K562 (cell line): ENCODE results near the gene DNAJB12. TPM values are rescaled to one million over a fixed set of nuclear protein-coding genes. Genes with fewer than 3 reads are reported as not detected.

Experiments
- ARID3B ChIP-seq: fragments of 250-450 bp; sonication (Bioruptor Pico); IDR thresholded peaks from 2 replicates; pipeline ENCODE4 v1.4.0; 2020; ENCODE audit warnings: borderline replicate concordance
- ATF2 ChIP-seq: sonication (generic); formaldehyde crosslinking; IDR thresholded peaks from 2 replicates; pipeline ENCODE4 v1.8.1; 2022; ENCODE audit warnings: missing genetic modification reagents
- BRD4 ChIP-seq: fragments of 200-600 bp; sonication (generic); IDR thresholded peaks from 2 replicates; pipeline ENCODE4 v1.6.1; 2017; ENCODE audit warnings: inconsistent platforms
- CCAR2 ChIP-seq: fragments of 200-400 bp; formaldehyde crosslinking; IDR thresholded peaks from 2 replicates; pipeline ENCODE4 v1.6.1; 2017; ENCODE audit warnings: mild to moderate bottlenecking, low read depth, low read length
- CEBPG ChIP-seq, 3 experiments: fragments of 200-800 bp in 1 of 3; sonication (Bioruptor generic) in 1 of 3; sonication (generic) in 1 of 3; formaldehyde crosslinking in 1 of 3; IDR thresholded peaks in 2 of 3; conservative IDR thresholded peaks in 1 of 3; 2 replicates each; pipeline versions ENCODE4 v1.6.1 to v1.8.0; 2016 to 2022; ENCODE audit warnings: missing compliant biosample characterization in 2 of 3, missing genetic modification characterization in 2 of 3, mild to moderate bottlenecking in 1 of 3, missing genetic modification reagents in 1 of 3
- ELF4 ChIP-seq: fragments of 450-650 bp; formaldehyde crosslinking; IDR thresholded peaks from 2 replicates; pipeline ENCODE4 v1.4.0; 2022; ENCODE audit warnings: missing genetic modification characterization
- HMGXB4 ChIP-seq: sonication (generic); formaldehyde crosslinking; IDR thresholded peaks from 2 replicates; pipeline ENCODE4 v1.8.1; 2023; ENCODE audit warnings: mild to moderate bottlenecking, missing genetic modification reagents
- KAT2B ChIP-seq: IDR thresholded peaks from one replicate; pipeline ENCODE4 v1.6.1; 2012; ENCODE audit warnings: low read depth, mild to moderate bottlenecking, control low read depth, inconsistent platforms, low read length, moderate library complexity
- MAFK ChIP-seq: IDR thresholded peaks from 2 replicates; pipeline ENCODE4 v1.6.1; 2011; ENCODE audit warnings: low read length, improper control_type of control experiment
- MEF2A ChIP-seq: IDR thresholded peaks from 2 replicates; pipeline ENCODE4 v1.6.1; 2011; ENCODE audit warnings: low read depth, mild to moderate bottlenecking, low read length, moderate library complexity; ENCODE audit not compliant: control insufficient read depth
- NR2C2 ChIP-seq, 2 experiments: fragments of 200-800 bp in 1 of 2; sonication (Bioruptor generic) in 1 of 2; sonication (generic) in 1 of 2; formaldehyde crosslinking in 1 of 2; IDR thresholded peaks; 2 replicates each; pipeline versions ENCODE4 v1.6.1 to v1.8.0; 2016 to 2022; ENCODE audit warnings: mild to moderate bottlenecking in 1 of 2, missing compliant biosample characterization in 1 of 2, missing genetic modification characterization in 1 of 2, missing genetic modification reagents in 1 of 2
- TCF7 ChIP-seq: sonication (generic); IDR thresholded peaks from 2 replicates; pipeline ENCODE4 v1.6.1; 2016; ENCODE audit warnings: antibody characterized with exemption, borderline replicate concordance
- polyA plus RNA-seq, 8 experiments: library from polyadenylated mRNA; depleted of rRNA in 4 of 8; stranded (reverse) in 5 of 8; unstranded in 3 of 8; fragments of >200 nt; fragmentation: Nextera tagmentation in 2 of 8; fragmentation: Illumina TruSeq in 1 of 8; extraction: Ambion mirVana in 2 of 8; extraction: Trizol in 1 of 8; gene quantifications; 2 replicates each; pipeline versions ENCODE4 v1.2.1 to v1.2.3, GENCODE V29; 2011 to 2014; ENCODE audit warnings: inconsistent platforms in 1 of 8, missing spikeins in 1 of 8
- total RNA-seq, 7 experiments: library from RNA; depleted of rRNA in 6 of 7; stranded (reverse); fragments of >200 nt in 6 of 7; fragmentation: Illumina TruSeq in 2 of 7; extraction: Trizol in 2 of 7; gene quantifications; 2 replicates each; pipeline versions ENCODE4 v1.2.1 to v1.2.3, GENCODE V29; 2011 to 2021; ENCODE audit warnings: low replicate concordance in 1 of 7
- TF ChIP-seq, protein P1 (sequence below): fragments of 250-450 bp; sonication (Bioruptor Pico); IDR thresholded peaks from 2 replicates; pipeline ENCODE4 v1.5.0; 2021; ENCODE audit warnings: mild to moderate bottlenecking, moderate library complexity
- TF ChIP-seq, protein P2 (sequence below): sonication (generic); formaldehyde crosslinking; IDR thresholded peaks from 2 replicates; pipeline ENCODE4 v1.8.1; 2023; ENCODE audit warnings: mild to moderate bottlenecking, missing genetic modification reagents

DNAJB12 gene
- total and polyA plus RNA-seq, 9 of the 15 experiments (the other 6 are each of a cell fraction or from before 2014, with no cell fraction given) = 3.5 to 31.5 (median 20.3) TPM

GRCh38 chr10:72328045-72328828, 26.5 kb downstream of the DNAJB12 start (continued):
- TF ChIP-seq, protein P1, sequence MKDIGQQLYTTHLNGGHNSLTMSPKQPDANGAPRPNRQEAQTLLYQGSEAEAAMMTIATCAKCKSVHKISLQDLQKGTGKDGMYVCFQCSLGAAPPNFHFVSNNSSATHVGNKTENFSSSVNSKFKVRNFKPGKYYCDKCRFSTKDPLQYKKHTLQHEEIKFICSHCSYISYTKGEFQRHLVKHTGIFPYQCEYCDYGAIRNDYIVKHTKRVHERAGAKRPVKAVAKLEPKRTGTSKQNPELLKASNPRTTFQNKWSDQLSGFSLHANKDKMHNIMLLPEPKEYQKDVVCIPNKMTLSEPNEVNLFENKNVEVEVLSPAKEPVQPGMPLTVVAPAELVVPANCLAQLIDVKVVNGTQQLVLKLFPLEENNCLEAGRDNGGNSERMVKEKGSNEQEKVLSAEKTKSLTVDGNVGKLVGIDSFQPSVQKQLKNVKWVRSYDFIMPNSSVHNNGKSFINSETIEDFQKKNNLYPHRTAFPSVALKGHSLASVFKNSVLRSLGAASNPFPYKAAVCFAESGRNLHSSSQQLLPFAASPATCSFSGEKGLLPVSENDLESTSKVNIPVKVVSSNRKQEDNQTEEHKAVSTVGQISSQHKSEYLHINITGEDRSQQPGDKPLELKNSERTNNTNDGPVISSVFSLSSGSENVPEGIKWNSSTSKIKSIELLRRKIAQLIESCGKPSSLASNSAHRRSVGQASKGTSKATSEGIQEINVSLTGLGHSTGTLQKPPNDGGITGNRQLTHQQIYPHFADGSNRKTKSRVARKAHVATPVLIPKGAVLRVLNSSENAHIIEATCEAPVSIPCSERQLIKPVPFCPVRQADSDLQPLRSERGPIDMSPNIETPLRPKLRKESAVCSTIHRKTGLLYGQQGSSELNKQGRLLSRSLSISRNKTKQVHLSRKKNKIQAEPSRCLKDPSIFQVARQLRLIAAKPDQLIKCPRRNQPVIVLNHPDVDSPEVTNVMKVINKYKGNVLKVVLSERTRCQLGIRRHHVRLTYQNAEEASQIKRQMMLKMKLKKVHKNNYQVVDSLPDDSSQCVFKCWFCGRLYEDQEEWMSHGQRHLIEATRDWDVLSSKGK = no peak
- TF ChIP-seq ARID3B (CRISPR knock-in tag) (0 out of 2 replicates have a peak, but pooled peaks have one; percentile 53), TCF7 (peak; percentile 51; the same call in 1 of the 2 replicates), ELF4 (CRISPR knock-in tag) (0 out of 2 replicates have a peak, but pooled peaks have one; percentile 42), KAT2B (no peak), MAFK (peak; percentile 21; the same call in 1 of the 2 replicates), NR2C2 (CRISPR knock-in tag; IDR thresholded peaks at IDR 0.05) (no peak), NR2C2 (tag; IDR thresholded peaks at IDR 0.05) (0 out of 2 replicates have a peak, but pooled peaks have one; percentile 64), ATF2 (CRISPR knock-in tag) (no peak), HMGXB4 (CRISPR knock-in tag) (0 out of 2 replicates have a peak, but pooled peaks have one; percentile 21), MEF2A (no peak), CCAR2 (no peak), BRD4 (no peak), CEBPG (CRISPR knock-in tag; IDR thresholded peaks at IDR 0.05) (no peak), CEBPG (tag; conservative IDR thresholded peaks at IDR 0.05 in 1 of 2, IDR thresholded peaks at IDR 0.05 in 1 of 2) (no peak)
- TF ChIP-seq, protein P2, sequence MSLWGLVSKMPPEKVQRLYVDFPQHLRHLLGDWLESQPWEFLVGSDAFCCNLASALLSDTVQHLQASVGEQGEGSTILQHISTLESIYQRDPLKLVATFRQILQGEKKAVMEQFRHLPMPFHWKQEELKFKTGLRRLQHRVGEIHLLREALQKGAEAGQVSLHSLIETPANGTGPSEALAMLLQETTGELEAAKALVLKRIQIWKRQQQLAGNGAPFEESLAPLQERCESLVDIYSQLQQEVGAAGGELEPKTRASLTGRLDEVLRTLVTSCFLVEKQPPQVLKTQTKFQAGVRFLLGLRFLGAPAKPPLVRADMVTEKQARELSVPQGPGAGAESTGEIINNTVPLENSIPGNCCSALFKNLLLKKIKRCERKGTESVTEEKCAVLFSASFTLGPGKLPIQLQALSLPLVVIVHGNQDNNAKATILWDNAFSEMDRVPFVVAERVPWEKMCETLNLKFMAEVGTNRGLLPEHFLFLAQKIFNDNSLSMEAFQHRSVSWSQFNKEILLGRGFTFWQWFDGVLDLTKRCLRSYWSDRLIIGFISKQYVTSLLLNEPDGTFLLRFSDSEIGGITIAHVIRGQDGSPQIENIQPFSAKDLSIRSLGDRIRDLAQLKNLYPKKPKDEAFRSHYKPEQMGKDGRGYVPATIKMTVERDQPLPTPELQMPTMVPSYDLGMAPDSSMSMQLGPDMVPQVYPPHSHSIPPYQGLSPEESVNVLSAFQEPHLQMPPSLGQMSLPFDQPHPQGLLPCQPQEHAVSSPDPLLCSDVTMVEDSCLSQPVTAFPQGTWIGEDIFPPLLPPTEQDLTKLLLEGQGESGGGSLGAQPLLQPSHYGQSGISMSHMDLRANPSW = no peak
